Skeletal muscle satellite cell (primary cell): ENCODE measurements around the gene RNF38.
"Not testable (repeated sequence)": the region's sequence is repeated elsewhere in the genome, so short reads cannot be mapped to it uniquely, and the experiment has no call there.

Experiments
- H3K27me3 ChIP-seq: 2 replicates; pipeline ENCODE4 v1.7.0; 2013; ENCODE audit warnings: low read length; ENCODE audit not compliant: control insufficient read depth, insufficient read depth
- H3K36me3 ChIP-seq: 2 replicates; pipeline ENCODE4 v1.7.0; 2013; ENCODE audit warnings: mild to moderate bottlenecking, control low read depth, low read length; ENCODE audit not compliant: insufficient read depth
- H3K4me1 ChIP-seq: 2 replicates; pipeline ENCODE4 v1.7.0; 2013; ENCODE audit warnings: low read length; ENCODE audit not compliant: control insufficient read depth, insufficient read depth
- H3K4me2 ChIP-seq: 2 replicates; pipeline ENCODE4 v1.7.0; 2013; ENCODE audit warnings: mild to moderate bottlenecking, low read length
- H3K4me3 ChIP-seq: 2 replicates; pipeline ENCODE4 v1.7.0; 2013; ENCODE audit warnings: low read length
- H3K9ac ChIP-seq: 2 replicates; pipeline ENCODE4 v1.7.0; 2013; ENCODE audit warnings: mild to moderate bottlenecking, low read depth, low read length, moderate library complexity
- H3K9me3 ChIP-seq: replicated peaks from 2 replicates; pipeline ENCODE4 v1.7.0; 2013; ENCODE audit warnings: mild to moderate bottlenecking, control low read depth, low read length

Gene RNF38

GRCh38 chr9:36325081-36325828, 74.8 kb downstream of the RNF38 start:
- Histone ChIP-seq H3K9me3 (no peaks in the 10 kb centered on the region), H3K4me2 (no peak overlapping the region), H3K36me3 (no peaks in the 10 kb centered on the region), H3K27me3 (no peaks in the 10 kb centered on the region), H3K4me3 (no peak overlapping the region), H3K4me1 (peaks cover 9% of the 10 kb centered on the region), H3K9ac (no peak overlapping the region)

GRCh38 chr9:36323926-36324325, 76.1 kb downstream of the RNF38 start:
- H3K27me3 ChIP-seq, result no peaks in the 10 kb centered on the region
- H3K9ac ChIP-seq, result no peak overlapping the region
- no peak overlapping the region for H3K4me3 ChIP-seq
- no peak overlapping the region for H3K4me2 ChIP-seq
- no peaks in the 10 kb centered on the region for H3K9me3 ChIP-seq
- no peaks in the 10 kb centered on the region for H3K36me3 ChIP-seq
- H3K4me1 ChIP-seq, result peaks cover 9% of the 10 kb centered on the region

GRCh38 chr9:36322462-36322861, 77.6 kb downstream of the RNF38 start:
- no peaks in the 10 kb centered on the region for H3K27me3 ChIP-seq
- no peak overlapping the region for H3K9ac ChIP-seq
- H3K4me3 ChIP-seq, result no peak overlapping the region
- H3K36me3 ChIP-seq, result no peaks in the 10 kb centered on the region
- H3K4me1 ChIP-seq, result peaks cover under 1% of the 10 kb centered on the region
- H3K9me3 ChIP-seq, result no peaks in the 10 kb centered on the region
- H3K4me2 ChIP-seq, result no peak overlapping the region

GRCh38 chr9:36321903-36322302, 78.2 kb downstream of the RNF38 start:
- H3K4me2 ChIP-seq, H3K9me3 ChIP-seq, H3K4me1 ChIP-seq, H3K36me3 ChIP-seq, H3K27me3 ChIP-seq, H3K4me3 ChIP-seq, H3K9ac ChIP-seq: not testable (repeated sequence)

GRCh38 chr9:36320466-36320865, 79.6 kb downstream of the RNF38 start:
- no peaks in the 10 kb centered on the region for H3K9me3 ChIP-seq
- no peaks in the 10 kb centered on the region for H3K36me3 ChIP-seq
- peaks cover 9% of the 10 kb centered on the region for H3K27me3 ChIP-seq
- H3K4me1 ChIP-seq, result no peaks in the 10 kb centered on the region
- H3K4me2 ChIP-seq, result no peak overlapping the region
- no peak overlapping the region for H3K4me3 ChIP-seq
- H3K9ac ChIP-seq, result no peak overlapping the region

GRCh38 chr9:36319806-36320205, 80.3 kb downstream of the RNF38 start:
- H3K27me3 ChIP-seq, result peaks cover 12% of the 10 kb centered on the region
- H3K9ac ChIP-seq, result no peak overlapping the region
- no peaks in the 10 kb centered on the region for H3K9me3 ChIP-seq
- no peak overlapping the region for H3K4me2 ChIP-seq
- H3K4me3 ChIP-seq, result no peak overlapping the region
- H3K36me3 ChIP-seq, result no peaks in the 10 kb centered on the region
- no peaks in the 10 kb centered on the region for H3K4me1 ChIP-seq

GRCh38 chr9:36319183-36319582, 80.9 kb downstream of the RNF38 start:
- H3K4me1 ChIP-seq, result no peaks in the 10 kb centered on the region
- no peak overlapping the region for H3K4me2 ChIP-seq
- H3K36me3 ChIP-seq, result no peaks in the 10 kb centered on the region
- no peaks in the 10 kb centered on the region for H3K9me3 ChIP-seq
- no peak overlapping the region for H3K4me3 ChIP-seq
- H3K9ac ChIP-seq, result no peak overlapping the region
- H3K27me3 ChIP-seq, result peaks cover 12% of the 10 kb centered on the region

- Histone ChIP-seq H3K4me3 (no peak overlapping the region), H3K4me2 (no peak overlapping the region), H3K9me3 (no peaks in the 10 kb centered on the region), H3K27me3 (peaks cover 12% of the 10 kb centered on the region), H3K4me1 (no peaks in the 10 kb centered on the region), H3K9ac (no peak overlapping the region), H3K36me3 (no peaks in the 10 kb centered on the region)
Observed at GRCh38 chr9:36318212-36318802, 81.8 kb downstream of the RNF38 start.

GRCh38 chr9:36317766-36318165, 82.3 kb downstream of the RNF38 start:
- H3K9ac ChIP-seq, result no peak overlapping the region
- no peak overlapping the region for H3K4me2 ChIP-seq
- H3K36me3 ChIP-seq, result no peaks in the 10 kb centered on the region
- H3K4me3 ChIP-seq, result no peak overlapping the region
- H3K4me1 ChIP-seq, result no peaks in the 10 kb centered on the region
- peaks cover 12% of the 10 kb centered on the region for H3K27me3 ChIP-seq
- H3K9me3 ChIP-seq, result no peaks in the 10 kb centered on the region

- Histone ChIP-seq H3K4me1 (no peaks in the 10 kb centered on the region), H3K4me3 (no peak overlapping the region), H3K9ac (no peak overlapping the region), H3K27me3 (peaks cover 12% of the 10 kb centered on the region), H3K9me3 (no peaks in the 10 kb centered on the region), H3K4me2 (no peak overlapping the region), H3K36me3 (no peaks in the 10 kb centered on the region)
Observed at GRCh38 chr9:36316611-36317317, 83.3 kb downstream of the RNF38 start.

- H3K36me3 ChIP-seq, result no peaks in the 10 kb centered on the region
- no peak overlapping the region for H3K9ac ChIP-seq
- no peak overlapping the region for H3K4me2 ChIP-seq
- H3K27me3 ChIP-seq, result peaks cover 12% of the 10 kb centered on the region
- no peaks in the 10 kb centered on the region for H3K4me1 ChIP-seq
- H3K4me3 ChIP-seq, result no peak overlapping the region
- no peaks in the 10 kb centered on the region for H3K9me3 ChIP-seq
Observed at GRCh38 chr9:36316049-36316448, 84.0 kb downstream of the RNF38 start.
